Spleen (tissue), 11 donors: ENCODE measurements around the gene SLC26A11. TPM values are rescaled to one million over a fixed set of nuclear protein-coding genes. Genes with fewer than 3 reads are reported as not detected.

Experiments
- DNase-seq: peaks from one replicate; pipeline ENCODE4 v3.0.0-alpha.2; 2020
- H3K27ac ChIP-seq, 8 donors: fragments of 200-600 bp; sonication (generic) in 7 of 8; 1 replicate in 4 of 8; 2 replicates in 4 of 8; pipeline versions ENCODE4 v1.5.0 to v1.8.0; 2016 to 2021; ENCODE audit warnings: inconsistent platforms in 4 of 8, mild to moderate bottlenecking in 4 of 8, moderate library complexity in 1 of 8
- H3K27me3 ChIP-seq, 7 donors: fragments of 200-600 bp; sonication (generic) in 6 of 7; replicated peaks in 1 of 7; 1 replicate in 4 of 7; 2 replicates in 3 of 7; pipeline versions ENCODE4 v1.5.0 to v1.8.0; 2016 to 2021; ENCODE audit warnings: inconsistent platforms in 3 of 7, mild to moderate bottlenecking in 1 of 7
- H3K36me3 ChIP-seq, 6 donors: fragments of 200-600 bp; sonication (generic) in 5 of 6; 1 replicate in 4 of 6; 2 replicates in 2 of 6; pipeline versions ENCODE4 v1.5.0 to v1.8.0; 2016 to 2021; ENCODE audit warnings: inconsistent platforms in 2 of 6
- H3K4me1 ChIP-seq, 6 donors: fragments of 200-600 bp; sonication (generic) in 5 of 6; 1 replicate in 3 of 6; 2 replicates in 3 of 6; pipeline versions ENCODE4 v1.5.0 to v1.8.0; 2016 to 2021; ENCODE audit warnings: inconsistent platforms in 3 of 6
- H3K4me3 ChIP-seq, 8 donors: fragments of 200-600 bp; sonication (generic) in 7 of 8; 1 replicate in 4 of 8; 2 replicates in 4 of 8; pipeline versions ENCODE4 v1.5.0 to v1.8.0; 2016 to 2021; ENCODE audit warnings: inconsistent platforms in 4 of 8, mild to moderate bottlenecking in 4 of 8, moderate library complexity in 2 of 8
- H3K9me3 ChIP-seq, 8 donors: fragments of 200-600 bp; sonication (generic) in 7 of 8; 1 replicate in 4 of 8; 2 replicates in 4 of 8; pipeline versions ENCODE4 v1.5.0 to v1.8.0; 2016 to 2021; ENCODE audit warnings: inconsistent platforms in 4 of 8
- CTCF ChIP-seq, 11 experiments: fragments of 200-600 bp in 7 of 11; fragments of 450-650 bp in 4 of 11; sonication (generic) in 4 of 11; IDR thresholded peaks in 8 of 11; conservative IDR thresholded peaks in 3 of 11; 1 replicate in 7 of 11; 2 replicates in 4 of 11; pipeline versions ENCODE4 v1.4.0 to v1.8.0; 2016 to 2021; ENCODE audit warnings: antibody characterized with exemption in 11 of 11, inconsistent platforms in 4 of 11, mild to moderate bottlenecking in 1 of 11
- POLR2A ChIP-seq, 3 donors: fragments of 450-650 bp; IDR thresholded peaks; one replicate each; pipeline ENCODE4 v1.5.1; 2017; ENCODE audit warnings: antibody characterized with exemption in 3 of 3, mild to moderate bottlenecking in 1 of 3
- POLR2AphosphoS5 ChIP-seq, 3 donors: sonication (generic); formaldehyde crosslinking; IDR thresholded peaks; one replicate each; pipeline ENCODE4 v1.5.1; 2017; ENCODE audit warnings: antibody characterized with exemption in 3 of 3
- WGBS, 5 donors: extraction: QIAGEN DNeasy Blood & Tissue Kit in 3 of 5; methylation state at CpG; one replicate each; pipeline versions ENCODE4 v1.1.5 to v1.1.7; 2013 to 2018; 5-methylcytosine and 5-hydroxymethylcytosine counted together
- intact Hi-C: fragments of 100-400 bp; cut with DNase I; formaldehyde crosslinking; loops from one replicate; pipeline ENCODE4 v1.15.0; 2023; ENCODE audit warnings: low total_unique reads
- polyA plus RNA-seq, 3 donors: library from polyadenylated mRNA; stranded (reverse); fragments of 200-250 nt; gene quantifications; one replicate each; pipeline ENCODE4 v1.2.1, GENCODE V29; 2013
- total RNA-seq, 7 donors: library from RNA; depleted of rRNA in 3 of 7; stranded (reverse); fragments of >200 nt in 3 of 7; fragmentation: NEBNext Ultra II Directional in 4 of 7; extraction: Animal tissue kit (Norgen Biotek cat#: 25700) in 4 of 7; gene quantifications; one replicate each; pipeline versions ENCODE4 v1.1.0 to v1.2.1, GENCODE V29; 2016 to 2021
- donor health status: healthy with polysubstance abuse.
- donor health status: DM: no; HTN: no; CAD: no; lungs with moderate emphysema.
- donor health status: DM: no; HTN: no; CAD: no.
- donor health status: Bipolar disorder and iron deficiency.
- donor health status: healthy.
- donor health status: DM: no; HTN: no; CAD: no.
- donor health status: DM: yes; HTN: yes; CAD: no.

SLC26A11 gene
- total and polyA plus RNA-seq, 10 donors, result 6.8 to 39.7 (median 30.5) TPM

- intact Hi-C loops, result no loop called here
- no peaks in the 10 kb centered on the region for H3K27me3 ChIP-seq
- peaks cover 0 to 30% (median 0%) of the 10 kb centered on the region in 6 donors for H3K36me3 ChIP-seq
- no peak overlapping the region for H3K4me3 ChIP-seq
- TF ChIP-seq CTCF (IDR thresholded peaks at IDR 0.05 in 8 of 11, conservative IDR thresholded peaks at IDR 0.05 in 3 of 11) (no peak), POLR2AphosphoS5 (IDR thresholded peaks at IDR 0.05) (peak in 2 of 3 donors; percentile 26 to 61), POLR2A (IDR thresholded peaks at IDR 0.05) (no peak)
- no peaks in the 10 kb centered on the region for H3K9me3 ChIP-seq
- H3K27ac ChIP-seq, result no peak overlapping the region
- 85 to 87% (median 87%) methylated on average over 8 to 15 of the region's 15 CpGs for WGBS, 5 donors
- DNase-seq, result no peak
- H3K4me1 ChIP-seq, result peaks cover 0 to 5% (median 0%) of the 10 kb centered on the region in 6 donors
These were observed 18.8 kb upstream of the SLC26A11 start for GRCh38 chr17:80201446-80201845.

GRCh38 chr17:80202197-80202596 is 18.0 kb upstream of the SLC26A11 start:
- WGBS, 5 donors, result 87 to 94% (median 89%) methylated on average over 14 to 17 of the region's 17 CpGs
- TF ChIP-seq CTCF (IDR thresholded peaks at IDR 0.05 in 8 of 11, conservative IDR thresholded peaks at IDR 0.05 in 3 of 11), result no peak
- TF ChIP-seq POLR2AphosphoS5 (IDR thresholded peaks at IDR 0.05), result peak in 2 of 3 donors; percentile 4 to 46
- Histone ChIP-seq H3K4me1 (peaks cover 0 to 10% (median 0%) of the 10 kb centered on the region in 6 donors), H3K36me3 (peaks cover 0 to 38% (median 0%) of the 10 kb centered on the region in 6 donors), H3K9me3 (no peaks in the 10 kb centered on the region), H3K4me3 (no peak overlapping the region), H3K27ac (no peak overlapping the region), H3K27me3 (no peaks in the 10 kb centered on the region)
- intact Hi-C loops, result no loop called here
- DNase-seq, result no peak

GRCh38 chr17:80203471-80203963 is 16.7 kb upstream of the SLC26A11 start:
- peak in 2 of 3 donors; percentile 34 to 61 for TF ChIP-seq POLR2AphosphoS5 (IDR thresholded peaks at IDR 0.05)
- TF ChIP-seq CTCF (IDR thresholded peaks at IDR 0.05 in 8 of 11, conservative IDR thresholded peaks at IDR 0.05 in 3 of 11), result no peak
- WGBS, 5 donors, result 65 to 77% (median 69%) methylated on average over 8 to 11 of the region's 11 CpGs
- Histone ChIP-seq H3K36me3 (peaks cover 0 to 50% (median 2%) of the 10 kb centered on the region in 6 donors), H3K27ac (no peak overlapping the region), H3K9me3 (no peaks in the 10 kb centered on the region), H3K4me3 (no peak overlapping the region), H3K4me1 (peaks cover 0 to 14% (median 0%) of the 10 kb centered on the region in 6 donors), H3K27me3 (no peaks in the 10 kb centered on the region)
- no peak for DNase-seq
- intact Hi-C loops, result no loop called here

DNA sequence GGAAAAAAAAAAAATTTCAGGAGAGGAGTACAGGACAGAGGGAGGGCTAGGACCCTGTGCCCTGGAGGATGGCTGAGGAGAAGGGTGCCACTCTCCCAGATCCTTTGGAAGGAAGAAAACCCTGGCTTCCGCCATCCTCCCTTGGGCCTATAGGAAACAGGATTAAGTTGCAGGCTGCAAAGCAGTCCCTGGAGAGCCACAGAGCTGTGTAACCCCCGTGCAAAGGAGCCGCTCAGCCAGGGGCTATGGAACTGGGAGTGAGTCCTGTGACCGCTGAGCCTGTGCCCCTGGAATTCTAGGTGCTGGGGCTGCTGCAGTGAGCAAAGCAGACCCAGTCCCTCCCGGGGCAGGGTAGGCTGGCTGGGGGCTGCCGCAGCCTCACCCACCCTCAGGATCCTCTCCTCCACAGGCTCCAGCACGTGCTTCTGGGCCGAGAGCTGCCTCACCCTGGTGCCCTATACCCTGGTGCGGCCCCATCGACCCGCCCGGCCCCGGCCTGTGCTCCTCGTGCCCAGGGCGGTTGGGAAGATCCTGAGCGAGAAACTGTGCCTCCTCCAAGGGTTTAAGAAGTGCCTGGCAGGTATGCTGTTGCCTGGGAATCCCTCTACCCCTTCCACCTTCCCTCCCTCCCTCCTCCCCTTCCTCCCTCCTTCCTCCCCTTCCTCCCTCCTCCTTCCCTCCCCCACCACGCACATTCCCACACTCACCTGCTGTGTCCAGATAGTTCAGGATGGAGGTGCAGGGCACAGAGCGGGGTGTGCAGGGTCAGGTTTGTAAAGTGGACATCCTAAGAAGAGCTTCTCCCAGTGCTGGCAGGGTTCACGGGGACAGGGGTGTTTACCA is 15.4 kb upstream of the SLC26A11 start:
- Histone ChIP-seq H3K27ac (no peak overlapping the region), H3K4me1 (peaks cover 0 to 14% (median 0%) of the 10 kb centered on the region in 6 donors), H3K36me3 (peaks cover 0 to 63% (median 15%) of the 10 kb centered on the region in 6 donors), H3K9me3 (no peaks in the 10 kb centered on the region), H3K27me3 (no peaks in the 10 kb centered on the region), H3K4me3 (no peak overlapping the region)
- intact Hi-C loops, result no loop called here
- no peak for DNase-seq
- 85 to 91% (median 88%) methylated on average over 15 to 19 of the region's 19 CpGs for WGBS, 5 donors
- TF ChIP-seq CTCF (IDR thresholded peaks at IDR 0.05 in 8 of 11, conservative IDR thresholded peaks at IDR 0.05 in 3 of 11) (no peak), POLR2AphosphoS5 (IDR thresholded peaks at IDR 0.05) (peak in 1 of 3 donors; percentile 56), POLR2A (IDR thresholded peaks at IDR 0.05) (no peak)
